Esophagus squamous epithelium (tissue), 4 donors: ENCODE results near the gene ZNF575.

Source experiments
- POLR2A ChIP-seq, 4 donors: fragments of 450-650 bp; IDR thresholded peaks; one replicate each; pipeline ENCODE4 v1.6.1; 2017; ENCODE audit warnings: antibody characterized with exemption in 4 of 4, mild to moderate bottlenecking in 4 of 4, moderate library complexity in 3 of 4
- TF ChIP-seq, protein P1 (sequence below), 6 experiments: fragments of 450-650 bp in 4 of 6; fragments of 200-600 bp in 2 of 6; sonication (generic) in 2 of 6; IDR thresholded peaks; one replicate each; pipeline ENCODE4 v1.5.1; 2016 to 2019; ENCODE audit warnings: antibody characterized with exemption in 6 of 6, mild to moderate bottlenecking in 4 of 6, moderate library complexity in 4 of 6

DNA sequence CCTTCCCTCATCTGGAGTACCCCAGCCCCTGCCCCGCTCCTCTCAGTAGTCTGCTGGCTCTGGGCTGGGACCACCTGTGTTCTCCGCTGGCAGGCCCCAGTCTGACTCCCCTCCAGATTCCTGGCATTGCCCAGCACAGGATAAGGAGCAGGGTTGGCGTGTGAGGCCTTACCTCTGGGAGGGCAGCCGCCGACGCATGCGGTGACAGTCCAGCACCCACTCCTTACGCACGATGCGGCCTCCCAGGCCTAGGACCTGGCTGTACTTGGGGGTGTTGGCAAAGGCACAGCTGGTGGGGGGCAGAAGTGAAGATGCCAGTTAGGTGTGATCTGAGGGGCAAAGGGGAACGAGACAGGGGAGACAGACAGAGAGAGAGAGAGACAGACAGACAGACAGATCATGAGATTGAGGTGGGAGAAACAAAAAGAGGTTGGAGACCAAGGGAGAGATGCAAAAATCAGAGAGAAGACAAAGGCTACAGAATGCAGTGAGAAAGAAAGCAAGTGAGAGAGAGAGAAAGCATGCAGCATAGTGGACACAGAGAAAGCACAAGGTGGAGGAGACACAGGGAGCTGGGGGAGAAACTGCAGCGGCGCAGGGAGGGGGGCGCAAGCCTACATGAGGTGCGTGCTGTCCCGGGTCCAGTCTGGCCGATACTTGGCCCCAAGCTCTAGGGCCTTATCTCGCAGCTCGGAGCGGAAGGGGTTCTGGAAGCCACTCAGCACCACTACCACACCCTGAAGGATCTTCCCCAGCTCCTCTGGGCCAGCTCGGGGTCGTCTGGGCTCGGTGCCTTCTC is 18.6 kb downstream of the ZNF575 start:
- TF ChIP-seq, protein P1, sequence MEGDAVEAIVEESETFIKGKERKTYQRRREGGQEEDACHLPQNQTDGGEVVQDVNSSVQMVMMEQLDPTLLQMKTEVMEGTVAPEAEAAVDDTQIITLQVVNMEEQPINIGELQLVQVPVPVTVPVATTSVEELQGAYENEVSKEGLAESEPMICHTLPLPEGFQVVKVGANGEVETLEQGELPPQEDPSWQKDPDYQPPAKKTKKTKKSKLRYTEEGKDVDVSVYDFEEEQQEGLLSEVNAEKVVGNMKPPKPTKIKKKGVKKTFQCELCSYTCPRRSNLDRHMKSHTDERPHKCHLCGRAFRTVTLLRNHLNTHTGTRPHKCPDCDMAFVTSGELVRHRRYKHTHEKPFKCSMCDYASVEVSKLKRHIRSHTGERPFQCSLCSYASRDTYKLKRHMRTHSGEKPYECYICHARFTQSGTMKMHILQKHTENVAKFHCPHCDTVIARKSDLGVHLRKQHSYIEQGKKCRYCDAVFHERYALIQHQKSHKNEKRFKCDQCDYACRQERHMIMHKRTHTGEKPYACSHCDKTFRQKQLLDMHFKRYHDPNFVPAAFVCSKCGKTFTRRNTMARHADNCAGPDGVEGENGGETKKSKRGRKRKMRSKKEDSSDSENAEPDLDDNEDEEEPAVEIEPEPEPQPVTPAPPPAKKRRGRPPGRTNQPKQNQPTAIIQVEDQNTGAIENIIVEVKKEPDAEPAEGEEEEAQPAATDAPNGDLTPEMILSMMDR (IDR thresholded peaks at IDR 0.05), result no peak
- no peak for TF ChIP-seq POLR2A (IDR thresholded peaks at IDR 0.05)
